Activated B cell treated with CpG ODN at 0.5 μM for 24 hours (primary cell): ENCODE measurements around the gene PEX19. TPM values are rescaled to one million over a fixed set of nuclear protein-coding genes. Genes with fewer than 3 reads are reported as not detected.

Experiments
- ATAC-seq: fragments of 200-7000 bp; cut with Tn5 transposase; one replicate; pipeline ENCODE4 v1.10.0; 2021; ENCODE audit warnings: low read depth, mild to moderate bottlenecking, moderate library complexity
- CTCF ChIA-PET: fragments of 350-600 bp; sonication (Branson Sonifier 250); formaldehyde crosslinking; loops from one replicate; lab custom pipeline; 2021; ENCODE audit warnings: antibody characterized with exemption; lab: Charles Lee
- POLR2A ChIA-PET: fragments of 350-600 bp; sonication (Branson Sonifier 250); formaldehyde crosslinking; loops from one replicate; lab custom pipeline; 2021; ENCODE audit warnings: antibody characterized with exemption; lab: Charles Lee
- DNase-seq: peaks from one replicate; pipeline ENCODE4 v3.0.0; 2022
- H3K27ac Mint-ChIP-seq: one replicate; pipeline ENCODE4 v1.8.0; 2020; ENCODE audit warnings: mixed read lengths
- H3K27me3 Mint-ChIP-seq: one replicate; pipeline ENCODE4 v1.8.0; 2021; ENCODE audit warnings: mixed read lengths
- H3K36me3 Mint-ChIP-seq: one replicate; pipeline ENCODE4 v1.8.0; 2021; ENCODE audit warnings: low read depth, mixed read lengths
- H3K4me1 Mint-ChIP-seq: one replicate; pipeline ENCODE4 v1.8.0; 2021; ENCODE audit warnings: mixed read lengths
- H3K4me3 Mint-ChIP-seq: one replicate; pipeline ENCODE4 v1.8.0; 2020; ENCODE audit warnings: mild to moderate bottlenecking, mixed read lengths
- H3K9me3 Mint-ChIP-seq: one replicate; pipeline ENCODE4 v1.8.0; 2020; ENCODE audit warnings: mixed read lengths
- intact Hi-C: fragments of 100-400 bp; cut with micrococcal nuclease; formaldehyde crosslinking; loops from one replicate; pipeline ENCODE4 v1.15.1; 2024
- total RNA-seq: library from RNA; stranded (reverse); gene quantifications from 2 replicates; pipeline ENCODE4 v1.2.3, GENCODE V29; 2022
- TF ChIP-seq, protein P1 (sequence below): fragments of 200-600 bp; IDR thresholded peaks from one replicate; pipeline ENCODE4 v1.8.0; 2022; ENCODE audit warnings: antibody characterized with exemption, mild to moderate bottlenecking

Gene PEX19
- total RNA-seq, 1 donor from 2014 or later: 50.3 TPM

- H3K27me3 Mint-ChIP-seq: no peaks in the 10 kb centered on the region
- H3K27ac Mint-ChIP-seq: peak overlapping the region; percentile 98
- no peak for ATAC-seq
- H3K4me3 Mint-ChIP-seq: peak overlapping the region; percentile 99
- intact Hi-C loops: loop anchor here (1.0 to 10.0 kb wide), 3 partner anchors 56 to 336 kb away; partner anchors contain the start of gene TAGLN2
- ChIA-PET POLR2A (interaction anchor here (0.6 to 3.5 kb wide), 12 partner anchors 8 to 1139 kb away, joined by 3 to 46 read pairs (median 6); partner anchors contain the start of genes IGSF8, PEA15 and PEX19), CTCF (interaction anchor here (0.7 to 10.0 kb wide), 3 partner anchors 9 to 345 kb away, joined by 3 to 54 read pairs (median 16); no protein-coding TSS in a partner anchor)
- no peak for DNase-seq
- peaks cover 51% of the 10 kb centered on the region for H3K4me1 Mint-ChIP-seq
- H3K9me3 Mint-ChIP-seq: no peaks in the 10 kb centered on the region
- H3K36me3 Mint-ChIP-seq: peaks cover 31% of the 10 kb centered on the region
- TF ChIP-seq, protein P1, sequence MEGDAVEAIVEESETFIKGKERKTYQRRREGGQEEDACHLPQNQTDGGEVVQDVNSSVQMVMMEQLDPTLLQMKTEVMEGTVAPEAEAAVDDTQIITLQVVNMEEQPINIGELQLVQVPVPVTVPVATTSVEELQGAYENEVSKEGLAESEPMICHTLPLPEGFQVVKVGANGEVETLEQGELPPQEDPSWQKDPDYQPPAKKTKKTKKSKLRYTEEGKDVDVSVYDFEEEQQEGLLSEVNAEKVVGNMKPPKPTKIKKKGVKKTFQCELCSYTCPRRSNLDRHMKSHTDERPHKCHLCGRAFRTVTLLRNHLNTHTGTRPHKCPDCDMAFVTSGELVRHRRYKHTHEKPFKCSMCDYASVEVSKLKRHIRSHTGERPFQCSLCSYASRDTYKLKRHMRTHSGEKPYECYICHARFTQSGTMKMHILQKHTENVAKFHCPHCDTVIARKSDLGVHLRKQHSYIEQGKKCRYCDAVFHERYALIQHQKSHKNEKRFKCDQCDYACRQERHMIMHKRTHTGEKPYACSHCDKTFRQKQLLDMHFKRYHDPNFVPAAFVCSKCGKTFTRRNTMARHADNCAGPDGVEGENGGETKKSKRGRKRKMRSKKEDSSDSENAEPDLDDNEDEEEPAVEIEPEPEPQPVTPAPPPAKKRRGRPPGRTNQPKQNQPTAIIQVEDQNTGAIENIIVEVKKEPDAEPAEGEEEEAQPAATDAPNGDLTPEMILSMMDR: no peak
Measured at GRCh38 chr1:160260406-160261382, 24.2 kb downstream of the PEX19 start.

DNA sequence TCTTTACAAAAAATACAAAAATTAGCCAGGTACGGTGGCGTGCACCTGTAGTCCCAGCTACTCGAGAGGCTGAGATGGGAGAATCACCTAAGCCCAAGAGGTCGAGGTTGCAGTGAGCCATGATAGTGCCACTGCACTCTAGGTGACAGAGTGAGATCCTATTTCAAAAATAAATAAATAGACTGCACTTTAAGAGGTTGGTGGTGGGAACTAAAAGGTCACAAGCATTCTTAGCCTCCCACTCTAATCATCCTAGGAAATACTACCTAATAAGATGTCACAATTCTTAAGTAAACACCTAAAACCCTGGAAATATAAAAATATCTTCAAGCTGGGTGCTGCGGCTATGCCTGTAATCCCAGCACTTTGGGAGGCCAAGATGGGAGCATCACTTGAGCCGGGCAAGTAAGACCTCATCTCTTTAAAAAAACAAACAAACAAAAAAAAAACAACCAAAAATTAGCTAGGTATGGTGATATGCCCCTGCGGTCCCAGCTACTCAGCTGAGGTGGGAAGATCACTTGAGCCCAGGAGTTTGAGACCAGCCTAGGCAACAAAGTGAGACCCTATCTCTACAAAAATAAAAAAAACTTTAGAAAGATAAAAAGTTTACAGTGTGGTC lies 26.6 kb downstream of the PEX19 start:
- H3K4me1 Mint-ChIP-seq: peaks cover 45% of the 10 kb centered on the region
- TF ChIP-seq, protein P1: no peak
- no peak for ATAC-seq

DNA sequence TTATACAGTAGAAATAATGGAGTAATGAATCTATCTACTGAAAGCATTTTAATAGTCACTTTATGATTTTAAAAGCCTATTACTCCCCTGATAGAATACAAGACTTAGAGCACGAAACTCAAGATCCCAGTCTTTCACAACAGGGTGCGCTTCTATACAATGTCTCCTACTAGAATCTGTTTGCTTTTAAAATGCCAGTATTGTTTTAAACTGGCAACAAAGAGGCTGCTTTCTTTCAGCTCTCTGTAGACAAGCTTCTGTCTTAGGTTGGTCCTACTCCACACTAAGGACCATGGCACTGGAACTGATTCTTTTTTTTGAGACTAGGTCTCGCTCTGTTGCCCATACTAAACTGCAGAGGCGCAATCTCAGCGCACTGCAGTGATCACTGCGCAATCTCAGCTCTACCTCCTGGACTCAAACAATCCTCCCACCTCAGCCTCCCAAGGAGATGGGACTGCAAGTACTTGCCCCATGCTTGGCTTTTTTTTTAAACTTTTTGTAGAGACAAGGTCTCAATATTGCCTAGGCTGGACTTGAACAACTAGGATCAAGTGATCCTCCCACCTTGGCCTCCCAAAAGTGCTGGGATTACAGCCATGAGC lies 27.4 kb downstream of the PEX19 start:
- Mint-ChIP-seq H3K27me3 (no peaks in the 10 kb centered on the region), H3K27ac (no peak overlapping the region), H3K36me3 (peaks cover 44% of the 10 kb centered on the region), H3K4me3 (no peak overlapping the region), H3K9me3 (no peaks in the 10 kb centered on the region), H3K4me1 (peaks cover 40% of the 10 kb centered on the region)
- intact Hi-C loops: no loop called here
- no peak for ATAC-seq
- ChIA-PET CTCF (interaction anchor here (0.7 to 2.1 kb wide), 4 partner anchors 34 to 212 kb away, joined by 3 to 6 read pairs (median 4); no protein-coding TSS in a partner anchor), POLR2A (interaction anchor here (1.1 kb wide), 1 partner anchor 28 kb away, joined by 3 read pairs; the partner anchor contains the start of gene PEX19)
- TF ChIP-seq, protein P1: no peak
- DNase-seq: no peak

More for the DNA sequence above, 26.6 kb downstream of the PEX19 start:
- Mint-ChIP-seq H3K4me3 (no peak overlapping the region), H3K27ac (no peak overlapping the region), H3K9me3 (no peaks in the 10 kb centered on the region), H3K36me3 (peaks cover 39% of the 10 kb centered on the region), H3K27me3 (no peaks in the 10 kb centered on the region)
- ChIA-PET CTCF (interaction anchor here (10.0 kb wide), 1 partner anchor 33 kb away, joined by 54 read pairs; no protein-coding TSS in a partner anchor), POLR2A (interaction anchor here (1.1 kb wide), 1 partner anchor 27 kb away, joined by 3 read pairs; the partner anchor contains the start of gene PEX19)
- DNase-seq: no peak
- intact Hi-C loops: no loop called here

DNA sequence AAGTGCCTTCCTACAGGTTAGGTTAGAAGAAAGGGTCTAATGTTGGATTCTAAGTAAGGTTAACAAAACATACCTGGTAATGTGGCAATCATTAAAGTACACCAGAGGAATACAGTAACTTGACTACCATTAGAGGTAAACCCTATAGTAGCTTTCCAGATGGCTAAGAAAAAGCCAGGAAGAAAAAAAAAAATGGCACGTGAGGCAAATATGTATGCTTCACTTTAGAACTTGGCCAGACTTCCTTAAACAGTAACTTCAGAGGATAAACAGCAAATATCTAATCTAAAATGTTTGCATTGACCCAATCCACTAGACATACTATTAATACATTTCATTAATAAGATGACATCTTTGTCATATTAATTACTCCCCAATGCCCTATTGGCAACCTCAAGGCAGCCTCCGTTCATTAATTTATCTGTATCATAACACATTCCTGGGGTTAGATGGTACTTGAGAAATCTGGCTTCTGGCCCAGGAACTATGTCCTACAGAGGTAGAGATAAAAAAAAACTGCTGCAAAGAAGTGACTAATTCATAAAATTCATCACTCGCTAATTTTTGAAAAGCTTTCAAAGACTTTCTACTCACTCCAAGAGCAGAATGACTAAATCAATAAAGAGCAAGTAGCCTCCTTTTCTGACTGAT lies 28.4 kb downstream of the PEX19 start:
- intact Hi-C loops: no loop called here
- DNase-seq (no peak), ATAC-seq (no peak)
- Mint-ChIP-seq H3K9me3 (no peaks in the 10 kb centered on the region), H3K4me3 (no peak overlapping the region), H3K27me3 (no peaks in the 10 kb centered on the region), H3K4me1 (peaks cover 40% of the 10 kb centered on the region), H3K36me3 (peaks cover 43% of the 10 kb centered on the region), H3K27ac (no peak overlapping the region)
- POLR2A ChIA-PET: interaction anchor here (0.7 kb wide), 1 partner anchor 1469 kb away, joined by 3 read pairs; no protein-coding TSS in a partner anchor
- TF ChIP-seq, protein P1: no peak
- CTCF ChIA-PET: interaction anchor here (0.7 to 2.1 kb wide), 4 partner anchors 35 to 211 kb away, joined by 3 to 6 read pairs (median 4); no protein-coding TSS in a partner anchor
